Parathyroid adenoma (tissue), 2 donors: Measurements from ENCODE around the gene FGF11.
"Not testable (repeated sequence)": the region's sequence is repeated elsewhere in the genome, so short reads cannot be mapped to it uniquely, and the experiment has no call there.

Source experiments
- H2AFZ ChIP-seq: fragments of 300-600 bp; sonication (generic); one replicate; pipeline ENCODE4 v1.7.0; 2017; ENCODE audit warnings: antibody characterized with exemption, mild to moderate bottlenecking
- H3K27ac ChIP-seq: fragments of 300-600 bp; sonication (generic); one replicate; pipeline ENCODE4 v1.7.0; 2017
- H3K27me3 ChIP-seq: fragments of 300-600 bp; sonication (generic); one replicate; pipeline ENCODE4 v1.7.0; 2017; ENCODE audit warnings: low read length; ENCODE audit not compliant: control insufficient read depth, insufficient read depth
- H3K36me3 ChIP-seq: fragments of 300-600 bp; sonication (generic); one replicate; pipeline ENCODE4 v1.7.0; 2017; ENCODE audit warnings: low read length; ENCODE audit not compliant: control insufficient read depth, insufficient read depth
- H3K4me1 ChIP-seq: fragments of 300-600 bp; sonication (generic); one replicate; pipeline ENCODE4 v1.7.0; 2017; ENCODE audit warnings: control low read depth
- H3K4me2 ChIP-seq: fragments of 300-600 bp; sonication (generic); one replicate; pipeline ENCODE4 v1.7.0; 2017; ENCODE audit warnings: low read length
- H3K4me3 ChIP-seq: fragments of 300-600 bp; sonication (generic); one replicate; pipeline ENCODE4 v1.7.0; 2017; ENCODE audit warnings: low read depth, low read length
- H3K79me2 ChIP-seq: fragments of 300-600 bp; sonication (generic); one replicate; pipeline ENCODE4 v1.7.0; 2017; ENCODE audit warnings: control low read depth
- H3K9ac ChIP-seq: fragments of 300-600 bp; sonication (generic); one replicate; pipeline ENCODE4 v1.7.0; 2017; ENCODE audit warnings: mild to moderate bottlenecking
- H3K9me3 ChIP-seq: fragments of 300-600 bp; sonication (generic); one replicate; pipeline ENCODE4 v1.7.0; 2017; ENCODE audit warnings: low read length; ENCODE audit not compliant: control insufficient read depth
- TF ChIP-seq, protein P1 (sequence below): fragments of 300-600 bp; sonication (generic); IDR thresholded peaks from one replicate; pipeline ENCODE4 v1.7.0; 2017; ENCODE audit warnings: antibody characterized with exemption, mild to moderate bottlenecking
- donor health status: primary hyperparathyroidism.

Gene FGF11

DNA sequence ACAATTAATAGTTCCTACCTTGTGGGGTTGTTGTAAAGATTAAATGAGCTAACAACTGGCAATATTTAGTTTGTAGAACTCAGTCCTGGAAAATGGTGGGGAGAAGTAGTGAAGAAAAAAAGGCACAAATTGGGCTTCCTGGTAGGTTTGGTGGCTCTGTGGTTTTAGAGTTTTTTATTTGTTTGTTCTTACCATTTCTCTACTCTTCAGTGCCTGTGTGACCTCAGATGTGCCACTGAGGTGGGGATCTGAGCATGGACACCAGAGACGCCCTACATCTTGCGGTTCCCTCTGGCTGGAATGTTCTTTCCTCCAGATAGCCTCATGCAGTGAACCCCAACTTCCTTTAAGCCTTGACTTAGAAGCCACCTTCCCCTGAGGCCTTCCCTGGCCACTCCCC lies 32.4 kb downstream of the FGF11 start:
- Histone ChIP-seq H3K9me3 (no peaks in the 10 kb centered on the region), H3K4me3 (no peak overlapping the region), H3K27ac (peak overlapping the region; percentile 89), H3K36me3 (no peaks in the 10 kb centered on the region), H3K27me3 (no peaks in the 10 kb centered on the region), H3K4me2 (no peak overlapping the region), H3K9ac (no peak overlapping the region), H2AFZ (no peak overlapping the region), H3K79me2 (peaks cover 81% of the 10 kb centered on the region), H3K4me1 (peaks cover 47% of the 10 kb centered on the region)
- TF ChIP-seq, protein P1, sequence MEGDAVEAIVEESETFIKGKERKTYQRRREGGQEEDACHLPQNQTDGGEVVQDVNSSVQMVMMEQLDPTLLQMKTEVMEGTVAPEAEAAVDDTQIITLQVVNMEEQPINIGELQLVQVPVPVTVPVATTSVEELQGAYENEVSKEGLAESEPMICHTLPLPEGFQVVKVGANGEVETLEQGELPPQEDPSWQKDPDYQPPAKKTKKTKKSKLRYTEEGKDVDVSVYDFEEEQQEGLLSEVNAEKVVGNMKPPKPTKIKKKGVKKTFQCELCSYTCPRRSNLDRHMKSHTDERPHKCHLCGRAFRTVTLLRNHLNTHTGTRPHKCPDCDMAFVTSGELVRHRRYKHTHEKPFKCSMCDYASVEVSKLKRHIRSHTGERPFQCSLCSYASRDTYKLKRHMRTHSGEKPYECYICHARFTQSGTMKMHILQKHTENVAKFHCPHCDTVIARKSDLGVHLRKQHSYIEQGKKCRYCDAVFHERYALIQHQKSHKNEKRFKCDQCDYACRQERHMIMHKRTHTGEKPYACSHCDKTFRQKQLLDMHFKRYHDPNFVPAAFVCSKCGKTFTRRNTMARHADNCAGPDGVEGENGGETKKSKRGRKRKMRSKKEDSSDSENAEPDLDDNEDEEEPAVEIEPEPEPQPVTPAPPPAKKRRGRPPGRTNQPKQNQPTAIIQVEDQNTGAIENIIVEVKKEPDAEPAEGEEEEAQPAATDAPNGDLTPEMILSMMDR, result no peak

DNA sequence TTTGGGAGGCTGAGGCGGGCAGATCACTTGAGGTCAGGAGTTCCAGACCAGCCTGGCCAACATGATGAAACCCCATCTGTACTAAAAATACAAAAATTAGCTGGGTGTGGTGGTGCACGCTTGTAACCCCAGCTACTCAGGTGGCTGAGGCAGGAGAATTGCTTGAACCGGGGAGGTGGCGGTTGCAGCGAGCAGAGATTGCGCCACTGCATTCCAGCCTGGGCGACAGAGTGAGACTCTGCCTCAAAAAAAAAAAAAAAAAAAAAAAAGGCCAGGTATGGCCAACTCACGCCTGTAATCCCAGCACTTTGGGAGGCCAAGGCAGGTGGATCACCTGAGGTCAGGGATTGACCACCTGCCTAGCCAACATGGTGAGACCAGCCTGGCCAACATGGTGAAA lies 35.5 kb downstream of the FGF11 start:
- H3K9ac ChIP-seq, H3K4me3 ChIP-seq, H2AFZ ChIP-seq, H3K9me3 ChIP-seq, H3K36me3 ChIP-seq, H3K4me2 ChIP-seq, H3K27me3 ChIP-seq: not testable (repeated sequence)
- H3K27ac ChIP-seq, result peak overlapping the region; percentile 99
- peaks cover 35% of the 10 kb centered on the region for H3K4me1 ChIP-seq
- H3K79me2 ChIP-seq, result peaks cover 78% of the 10 kb centered on the region

DNA sequence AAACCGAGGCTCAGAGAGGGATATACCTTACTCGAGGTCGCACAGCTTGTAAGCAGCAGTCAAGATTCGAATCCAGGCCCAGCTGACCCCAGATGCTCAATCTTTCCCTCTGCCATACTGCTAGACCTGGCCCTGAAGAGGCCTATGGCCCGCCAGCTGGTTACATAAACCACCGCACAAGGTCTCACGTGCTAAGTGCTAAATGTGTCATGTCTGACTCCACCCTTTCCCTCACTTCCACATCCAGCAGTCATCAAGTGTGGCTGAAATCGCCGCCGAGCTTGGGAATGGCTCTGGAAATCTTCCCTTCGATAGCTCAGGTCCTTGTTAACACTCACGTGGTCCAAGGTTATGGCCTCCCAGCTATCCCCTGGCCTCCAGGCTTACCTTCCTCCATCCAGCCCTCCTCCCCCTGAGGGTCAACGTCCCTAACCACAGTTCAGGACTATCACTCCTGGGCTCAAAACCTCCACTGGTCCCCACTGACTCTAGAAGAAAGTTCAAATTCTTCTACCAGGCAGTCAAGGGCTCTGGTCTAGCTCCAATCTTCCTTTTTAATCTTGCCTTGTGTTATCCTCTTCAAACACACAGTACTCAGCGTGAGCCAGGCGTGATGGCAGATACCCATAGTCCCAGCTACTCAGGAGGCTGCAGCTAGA lies 36.6 kb downstream of the FGF11 start:
- Histone ChIP-seq H3K9me3 (no peaks in the 10 kb centered on the region), H3K4me2 (peak overlapping the region; percentile 60), H3K4me1 (peaks cover 37% of the 10 kb centered on the region), H3K9ac (no peak overlapping the region), H3K4me3 (peak overlapping the region; percentile 23), H3K27ac (peak overlapping the region; percentile 99), H3K36me3 (no peaks in the 10 kb centered on the region), H3K27me3 (no peaks in the 10 kb centered on the region), H2AFZ (no peak overlapping the region), H3K79me2 (peaks cover 74% of the 10 kb centered on the region)
- TF ChIP-seq, protein P1, result no peak

DNA sequence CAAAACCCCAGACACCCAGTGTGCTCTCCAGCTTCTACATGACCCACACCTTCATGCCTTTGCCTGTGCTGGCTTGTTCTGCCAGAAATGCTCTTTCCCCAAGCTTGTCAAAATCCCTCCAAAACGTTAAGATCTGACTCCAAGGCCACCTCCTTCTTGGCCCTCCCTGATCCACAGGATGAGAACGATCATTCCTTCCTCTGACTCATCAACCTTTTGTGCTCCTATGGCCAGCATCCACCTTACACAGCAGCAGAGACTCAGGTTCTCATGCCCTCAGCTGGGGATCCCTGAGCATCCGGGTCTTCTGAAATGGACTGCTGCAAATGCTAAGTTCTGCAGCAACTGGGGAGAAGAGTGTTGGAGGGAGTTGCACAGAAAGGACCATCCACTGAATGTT lies 37.2 kb downstream of the FGF11 start:
- TF ChIP-seq, protein P1, result no peak
- Histone ChIP-seq H3K27ac (peak overlapping the region; percentile 99), H3K36me3 (no peaks in the 10 kb centered on the region), H3K4me3 (peak overlapping the region; percentile 23), H2AFZ (no peak overlapping the region), H3K79me2 (peaks cover 72% of the 10 kb centered on the region), H3K4me2 (peak overlapping the region; percentile 60), H3K9me3 (no peaks in the 10 kb centered on the region), H3K9ac (no peak overlapping the region), H3K4me1 (peaks cover 35% of the 10 kb centered on the region), H3K27me3 (no peaks in the 10 kb centered on the region)

DNA sequence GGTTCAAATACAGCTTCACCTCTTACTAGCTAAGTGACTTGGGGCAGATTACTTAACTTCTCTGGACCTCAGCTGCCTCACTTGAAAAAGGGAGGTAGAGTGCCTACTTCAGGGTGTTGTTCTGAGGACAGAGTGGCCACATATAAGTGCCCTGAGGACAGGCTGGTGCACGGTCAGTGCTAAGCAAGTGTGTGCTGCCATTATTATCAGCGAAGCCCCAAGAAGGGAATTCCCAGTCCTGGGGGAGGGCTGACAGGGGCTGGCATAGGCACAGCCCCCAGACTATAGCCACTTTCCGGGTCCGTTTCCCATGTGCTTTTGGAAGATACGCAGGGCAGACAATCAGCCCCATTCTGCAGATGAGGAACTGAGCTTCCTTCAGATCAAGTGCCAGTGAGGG lies 37.6 kb downstream of the FGF11 start:
- Histone ChIP-seq H3K27me3 (no peaks in the 10 kb centered on the region), H3K27ac (peak overlapping the region; percentile 99), H2AFZ (no peak overlapping the region), H3K4me3 (peak overlapping the region; percentile 71), H3K9ac (no peak overlapping the region), H3K4me2 (peak overlapping the region; percentile 60), H3K36me3 (no peaks in the 10 kb centered on the region), H3K9me3 (no peaks in the 10 kb centered on the region), H3K79me2 (peaks cover 73% of the 10 kb centered on the region), H3K4me1 (peaks cover 30% of the 10 kb centered on the region)
- TF ChIP-seq, protein P1, result no peak
